ENCODE results near the gene WNT10A. TPM values are rescaled to one million over a fixed set of nuclear protein-coding genes. Genes with fewer than 3 reads are reported as not detected.

WNT10A gene
- total and polyA plus RNA-seq, 2 donors (not counting 1 experiment from before 2014, with no cell fraction given), result 15.2 to 36.6 TPM

- Histone ChIP-seq H3K36me3 (replicated peaks in 1 of 2; ENCODE audit: control extremely low read depth in 1 of 2, control insufficient read depth in 1 of 2, extremely low read depth in 1 of 2, insufficient read depth in 2 of 2, low read length in 1 of 2) (no peaks in the 10 kb centered on the region), H3K27ac (ENCODE audit: low read length in 2 of 2) (peak overlapping the region; percentile 99 to 100), H3K9ac (ENCODE audit: low read length) (peak overlapping the region; percentile 92), H3K4me3 (ENCODE audit: control extremely low read depth in 1 of 5, extremely low read depth in 1 of 5, insufficient read depth in 1 of 5, low read depth in 2 of 5, low read length in 4 of 5) (peak overlapping the region in 4 of 5 experiments; percentile 66 to 68 (median 68)), H3K4me2 (replicated peaks; ENCODE audit: low read depth, low read length, poor library complexity, severe bottlenecking) (peak overlapping the region; percentile 88), H4K20me1 (ENCODE audit: control insufficient read depth, insufficient read depth, low read length, poor library complexity, severe bottlenecking) (no peaks in the 10 kb centered on the region), H3K9me3 (ENCODE audit: control extremely low read depth in 1 of 3, control insufficient read depth in 2 of 3, insufficient read depth in 1 of 3, low read length in 2 of 3) (peaks cover 0 to 3% (median 0%) of the 10 kb centered on the region in 3 donors), H3K79me2 (ENCODE audit: control insufficient read depth, insufficient read depth, low read length) (peaks cover 2% of the 10 kb centered on the region), H3K27me3 (replicated peaks in 1 of 4; ENCODE audit: control extremely low read depth in 1 of 4, control insufficient read depth in 3 of 4, insufficient read depth in 4 of 4, low read length in 3 of 4) (peaks cover 0 to 20% (median 13%) of the 10 kb centered on the region in 4 experiments), H3K4me1 (ENCODE audit: control insufficient read depth in 2 of 2, insufficient read depth in 2 of 2, low read length in 2 of 2) (peaks cover 58 to 67% of the 10 kb centered on the region in 2 donors), H2AFZ (ENCODE audit: insufficient read depth, low read depth, low read length, poor library complexity, severe bottlenecking) (peak overlapping the region; percentile 35)
- DNase-seq (peak; percentile 95), ATAC-seq (ENCODE audit: low read depth) (peak; percentile 58)
- POLR2A ChIA-PET, result interaction anchor here (0.7 to 9.4 kb wide), 10 partner anchors 12 to 498 kb away, joined by 3 to 490 read pairs (median 5); partner anchors contain the start of genes BCS1L, CTDSP1, TUBA4A and WNT10A
- WGBS (ENCODE audit: insufficient coverage), result under 1% methylated on average over 33 of the region's 40 CpGs
- Mint-ChIP-seq H3K4me1 (peaks cover 61% of the 10 kb centered on the region), H3K4me3 (peak overlapping the region; percentile 87), H3K27me3 (peaks cover 22% of the 10 kb centered on the region), H3K27ac (peak overlapping the region; percentile 91), H3K9me3 (ENCODE audit: insufficient read depth) (no peaks in the 10 kb centered on the region)
- intact Hi-C loops (cut with micrococcal nuclease), result loop anchor here (1.0 to 5.0 kb wide), 8 partner anchors 16 to 491 kb away; partner anchors contain the start of genes BCS1L, DNAJB2, DNPEP and NHEJ1
- CTCF ChIA-PET, result interaction anchor here (1.1 to 21.8 kb wide), 10 partner anchors 12 to 500 kb away, joined by 3 to 1627 read pairs (median 12); partner anchors contain the start of genes WNT10A and WNT6
- TF ChIP-seq EZH2 (IDR thresholded peaks at IDR 0.05; ENCODE audit: borderline replicate concordance, insufficient read depth, low read depth, low read length, poor library complexity, severe bottlenecking), result no peak
- no peak for TF ChIP-seq CTCF (IDR thresholded peaks at IDR 0.05)
Measured at GRCh38 chr2:218896501-218897393, 16.1 kb downstream of the WNT10A start.
